ENCODE data around the gene PARP4.
"Not testable (repeated sequence)": the region's sequence is repeated elsewhere in the genome, so short reads cannot be mapped to it uniquely, and the experiment has no call there.

PARP4 gene
- 185 to 305 (median 219) reads per million in 18 experiments for total RNA-seq

- DNase-seq, result peak; percentile 84 to 92
Observed at GRCh38 chr13:24512197-24512907, at the start of gene PARP4. Gene PARP4, minus strand, starts transcription at chr13:24512778. Its CDS starts 9,002 bp downstream, at chr13:24503776.

DNA sequence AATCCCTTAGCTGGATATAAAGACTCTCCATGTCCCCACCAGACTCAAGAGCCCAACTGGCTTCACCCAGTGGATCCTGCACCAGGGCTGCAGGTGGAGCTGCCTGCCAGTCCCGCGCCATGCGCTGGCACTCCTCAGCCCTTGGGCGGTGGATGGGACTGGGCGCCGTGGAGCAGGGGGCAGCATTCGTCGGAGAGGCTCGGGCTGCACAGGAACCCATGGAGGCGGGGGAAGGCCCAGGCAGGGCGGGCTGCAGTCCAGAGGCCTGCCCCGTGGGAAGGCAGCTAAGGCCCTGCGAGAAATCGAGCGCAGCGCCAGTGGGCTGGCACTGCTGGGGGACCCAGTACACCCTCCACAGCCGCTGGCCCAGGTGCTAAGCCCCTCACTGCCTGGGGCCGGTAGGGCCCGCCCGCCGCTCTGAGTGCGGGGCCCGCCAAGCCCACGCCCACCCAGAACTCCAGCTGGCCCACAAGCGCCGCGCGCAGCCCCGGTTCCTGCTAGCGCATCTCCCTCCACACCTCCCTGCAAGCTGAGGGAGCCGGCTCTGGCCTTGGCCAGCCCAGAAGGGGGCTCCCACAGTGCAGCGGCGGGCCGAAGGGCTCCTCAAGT, 48.1 kb upstream of the PARP4 start:
- not testable (repeated sequence) for DNase-seq

DNA sequence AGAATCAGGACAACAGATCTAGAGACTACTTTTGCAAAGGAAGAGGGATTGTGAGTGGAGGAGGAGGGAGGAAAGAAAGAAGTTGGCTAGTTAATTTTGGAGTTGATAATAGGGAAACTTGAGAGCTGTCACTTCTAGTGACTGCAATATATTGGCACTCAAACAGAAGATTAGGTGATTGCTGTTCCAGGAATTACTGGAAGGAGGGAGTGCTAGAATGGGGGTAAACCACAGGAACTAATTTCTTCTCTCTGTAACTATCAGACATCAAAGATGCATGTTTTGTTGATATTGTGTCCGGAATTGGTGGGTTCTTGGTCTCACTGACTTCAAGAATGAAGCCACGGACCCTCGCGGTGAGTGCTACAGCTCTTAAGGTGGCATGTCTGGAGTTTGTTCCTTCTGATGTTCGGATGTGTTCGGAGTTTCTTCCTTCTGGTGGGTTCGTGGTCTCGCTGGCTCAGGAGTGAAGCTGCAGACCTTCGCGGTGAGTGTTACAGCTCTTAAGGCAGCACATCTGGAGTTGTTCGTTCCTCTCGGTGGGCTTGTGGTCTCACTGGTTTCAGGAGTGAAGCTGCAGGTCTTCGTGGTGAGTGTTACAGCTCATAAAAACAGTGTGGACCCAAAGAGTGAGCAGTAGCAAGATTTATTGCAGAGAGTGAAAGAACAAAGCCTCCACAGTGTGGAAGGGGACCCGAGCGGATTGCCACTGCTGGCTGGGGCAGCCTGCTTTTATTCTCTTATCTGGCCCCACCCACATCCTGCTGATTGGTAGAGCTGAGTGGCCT, 47.0 kb upstream of the PARP4 start:
- DNase-seq, result not testable (repeated sequence)

GRCh38 chr13:24557081-24557480, 44.5 kb upstream of the PARP4 start:
- no peak for DNase-seq

DNA sequence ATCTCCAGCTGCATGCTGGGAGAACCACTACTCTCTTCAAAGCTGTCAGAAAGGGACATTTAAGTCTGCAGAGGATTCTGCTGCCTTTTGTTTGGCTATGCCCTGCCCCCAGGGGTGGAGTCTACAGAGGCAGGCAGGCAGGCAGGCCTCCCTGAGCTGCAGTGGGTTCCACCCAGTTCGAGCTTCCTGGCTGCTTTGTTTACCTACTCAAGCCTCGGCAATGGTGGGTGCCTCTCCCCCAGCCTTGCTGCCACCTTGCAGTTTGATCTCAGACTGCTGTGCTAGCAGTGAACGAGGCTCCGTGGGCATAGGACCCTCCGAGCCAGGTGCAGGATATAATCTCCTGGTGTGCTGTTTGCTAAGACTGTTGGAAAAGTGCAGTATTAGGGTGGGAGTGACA, 41.3 kb upstream of the PARP4 start:
- DNase-seq, result not testable (repeated sequence)

DNA sequence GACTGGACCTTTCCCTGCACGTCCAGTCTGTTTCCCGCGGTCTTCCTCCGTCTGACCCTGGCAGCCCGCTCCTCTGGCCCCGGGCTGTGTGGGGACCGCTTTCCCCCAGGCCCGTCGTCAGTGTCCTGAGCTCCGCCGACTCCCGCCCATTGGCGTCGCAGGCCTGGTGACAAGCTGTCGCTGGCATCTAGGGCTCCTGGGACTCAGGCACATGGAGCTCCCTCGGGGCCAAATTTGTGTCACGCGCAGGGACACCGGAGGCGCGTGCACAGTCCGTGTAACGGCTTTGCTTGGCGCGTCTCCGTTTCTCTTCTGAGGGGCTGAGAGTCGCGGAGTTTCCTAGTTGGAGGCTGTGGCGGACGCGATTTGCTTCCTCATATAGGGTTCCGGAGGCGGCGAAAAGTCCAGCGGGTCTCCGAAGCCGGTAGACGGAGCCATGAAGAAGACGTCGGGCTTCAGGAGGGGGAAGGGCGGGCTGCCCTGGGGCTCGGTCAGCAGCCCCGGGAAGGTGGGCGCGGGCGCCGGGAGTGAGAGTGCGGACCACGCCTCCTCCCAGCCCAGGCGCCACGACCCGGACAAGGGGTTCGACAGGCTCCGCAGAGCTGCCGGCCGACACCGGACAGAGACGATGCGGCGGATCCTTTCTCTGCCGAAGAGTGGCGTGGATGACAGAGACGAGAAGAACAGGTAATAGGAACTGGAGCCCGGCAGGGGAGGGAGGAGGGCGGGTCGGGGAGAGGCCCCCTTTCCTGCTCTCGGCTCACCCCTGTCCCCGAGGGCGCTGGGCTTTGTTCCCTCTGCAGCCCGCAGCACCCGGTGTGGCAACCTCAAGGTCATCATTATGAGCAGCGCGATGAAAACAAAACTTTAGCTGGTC, 29.1 kb upstream of the PARP4 start:
- DNase-seq, result peak; percentile 11 to 46

GRCh38 chr13:24541127-24541475, 28.5 kb upstream of the PARP4 start:
- no peak for DNase-seq

DNA sequence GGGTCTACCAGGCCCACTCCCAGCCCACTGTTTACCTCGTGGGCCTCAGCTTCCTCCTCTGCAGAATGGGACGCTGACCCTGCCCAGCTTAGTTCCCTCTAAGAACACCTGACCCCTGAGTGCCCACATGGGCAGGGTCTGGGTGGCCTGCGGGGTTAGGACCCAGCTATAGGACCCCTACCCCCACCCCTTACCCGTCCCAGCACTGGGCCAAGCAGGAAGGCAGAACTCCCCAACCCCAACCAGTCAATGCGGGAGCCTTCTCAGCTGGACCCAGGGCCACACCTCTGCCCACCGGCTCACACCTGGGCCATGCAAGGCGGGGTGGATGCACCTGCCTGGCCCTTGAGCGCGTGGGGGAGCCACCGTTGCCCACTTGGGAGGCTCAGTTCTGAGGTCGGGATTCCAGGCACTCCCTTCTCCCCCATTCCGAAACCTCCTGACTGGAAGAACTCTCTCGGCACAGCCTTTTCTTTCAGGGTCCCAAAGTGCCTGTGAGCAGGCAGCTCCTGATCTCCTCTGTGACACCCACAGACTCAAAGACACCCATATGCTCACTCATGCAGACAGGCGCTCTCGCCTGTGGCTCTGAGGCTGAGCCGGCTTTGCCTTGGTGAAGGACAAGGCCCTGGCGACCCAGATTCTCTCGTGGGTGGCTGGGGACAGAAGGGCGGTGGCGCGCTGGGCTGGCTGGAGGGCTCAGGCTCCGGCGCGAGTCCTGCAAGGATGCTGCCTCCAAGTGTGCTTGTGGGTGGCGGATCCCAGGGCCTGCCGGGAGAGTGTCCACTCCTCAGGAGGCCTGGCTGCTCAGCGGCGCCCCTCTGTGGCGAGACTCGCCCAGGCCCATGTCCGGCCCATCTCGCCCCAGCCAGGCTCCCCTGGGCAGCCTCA, 27.9 kb upstream of the PARP4 start:
- DNase-seq, result no peak

DNA sequence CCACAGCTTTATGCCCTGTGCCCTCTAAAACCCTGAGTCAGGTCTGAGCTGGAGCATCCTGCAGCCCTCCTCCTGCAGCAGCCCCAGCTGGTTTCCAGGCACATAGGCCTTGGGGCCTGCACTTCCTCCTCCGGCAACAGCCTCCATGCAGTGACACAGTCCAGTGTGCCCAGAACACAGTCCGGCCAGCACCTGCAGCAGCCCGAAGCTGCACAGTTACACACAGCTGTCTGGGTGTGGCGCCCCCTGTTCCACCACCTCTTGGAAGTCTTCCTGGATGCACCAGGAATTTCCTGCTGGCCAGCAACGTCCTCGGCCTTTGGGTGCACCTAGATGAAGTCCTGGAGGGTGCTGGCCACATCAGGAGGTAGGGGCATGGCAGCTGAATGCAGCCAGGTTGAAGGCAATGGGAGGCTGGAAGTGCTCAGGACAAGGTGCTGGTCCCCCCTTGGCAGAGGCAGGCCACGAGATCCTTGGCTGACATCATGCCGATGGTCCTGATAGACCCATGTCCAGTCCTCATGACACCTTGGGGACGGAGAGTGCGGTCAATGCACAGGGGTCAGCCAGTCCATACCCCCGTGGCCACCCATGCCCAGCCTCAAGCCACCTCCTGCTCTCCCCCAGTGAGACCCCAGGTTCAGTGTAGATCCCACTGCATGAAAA, 27.1 kb upstream of the PARP4 start:
- DNase-seq, result no peak

DNA sequence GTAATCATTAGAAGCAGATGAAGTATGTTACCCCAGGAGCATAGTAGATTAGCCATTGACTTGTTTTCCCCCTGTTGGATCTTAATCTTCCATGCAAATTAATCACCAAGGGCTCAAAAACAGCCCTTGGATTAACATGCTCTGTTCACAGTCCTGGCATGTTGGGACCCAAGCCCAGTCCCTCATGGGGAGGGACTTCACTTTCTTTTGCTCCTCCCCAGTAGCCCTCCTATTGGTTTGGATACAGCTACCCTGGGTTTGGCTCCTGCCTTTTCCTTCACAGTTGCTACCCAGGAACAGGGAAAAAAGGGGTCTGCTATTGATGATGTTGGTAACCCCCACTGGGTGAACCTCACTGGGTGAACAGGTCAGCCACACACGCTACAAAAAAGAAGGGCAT, 16.9 kb upstream of the PARP4 start:
- no peak for DNase-seq

GRCh38 chr13:24528816-24529398, 16.3 kb upstream of the PARP4 start:
- DNase-seq, result no peak

DNA sequence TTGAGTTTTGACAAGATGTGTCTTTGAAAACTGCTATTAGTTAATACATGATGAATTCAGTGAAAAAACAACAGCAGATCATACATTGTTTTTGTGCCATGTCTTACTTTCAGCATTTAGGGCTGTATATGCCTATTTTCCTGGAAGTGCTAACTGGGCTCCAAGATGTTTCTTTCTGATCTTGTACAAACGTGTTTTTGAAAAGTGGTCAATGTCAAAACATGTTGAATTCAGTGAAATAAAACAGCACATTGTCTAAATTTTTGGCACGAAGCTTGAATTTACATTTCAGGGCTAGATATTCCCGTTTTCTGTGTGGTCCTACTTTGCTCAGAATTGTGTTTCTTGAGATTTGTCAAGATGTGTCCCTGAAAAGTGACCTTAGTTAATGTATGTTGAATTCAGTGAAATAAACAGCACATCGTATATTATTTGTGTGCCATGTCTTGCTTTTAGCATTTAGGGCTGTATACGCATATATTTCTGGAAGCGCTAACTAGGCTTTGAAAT, 14.7 kb upstream of the PARP4 start:
- no peak for DNase-seq

- DNase-seq, result no peak
Observed at GRCh38 chr13:24520733-24521132, 8.2 kb upstream of the PARP4 start.

GRCh38 chr13:24516919-24517318, 4.3 kb upstream of the PARP4 start:
- no peak for DNase-seq

DNA sequence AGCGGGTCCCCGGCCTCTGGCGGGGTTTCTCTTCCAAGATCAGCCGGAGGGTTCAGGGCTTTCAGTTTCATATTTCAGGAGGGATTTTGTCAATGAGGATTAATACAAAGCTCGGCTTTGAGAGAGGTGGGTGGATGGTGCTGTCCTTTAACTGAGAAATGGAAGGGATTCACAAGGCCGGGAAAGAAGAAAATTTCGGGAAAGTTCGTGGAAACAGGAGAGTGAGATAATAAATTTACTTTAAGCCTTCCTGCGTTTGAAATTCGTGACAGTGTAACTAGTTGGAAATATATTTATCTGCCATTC, 283 bp upstream of the PARP4 start:
- no peak for DNase-seq

- peak; percentile 64 to 74 for DNase-seq
Observed at GRCh38 chr13:24511816-24512196, 772 bp downstream of the PARP4 start.

DNA sequence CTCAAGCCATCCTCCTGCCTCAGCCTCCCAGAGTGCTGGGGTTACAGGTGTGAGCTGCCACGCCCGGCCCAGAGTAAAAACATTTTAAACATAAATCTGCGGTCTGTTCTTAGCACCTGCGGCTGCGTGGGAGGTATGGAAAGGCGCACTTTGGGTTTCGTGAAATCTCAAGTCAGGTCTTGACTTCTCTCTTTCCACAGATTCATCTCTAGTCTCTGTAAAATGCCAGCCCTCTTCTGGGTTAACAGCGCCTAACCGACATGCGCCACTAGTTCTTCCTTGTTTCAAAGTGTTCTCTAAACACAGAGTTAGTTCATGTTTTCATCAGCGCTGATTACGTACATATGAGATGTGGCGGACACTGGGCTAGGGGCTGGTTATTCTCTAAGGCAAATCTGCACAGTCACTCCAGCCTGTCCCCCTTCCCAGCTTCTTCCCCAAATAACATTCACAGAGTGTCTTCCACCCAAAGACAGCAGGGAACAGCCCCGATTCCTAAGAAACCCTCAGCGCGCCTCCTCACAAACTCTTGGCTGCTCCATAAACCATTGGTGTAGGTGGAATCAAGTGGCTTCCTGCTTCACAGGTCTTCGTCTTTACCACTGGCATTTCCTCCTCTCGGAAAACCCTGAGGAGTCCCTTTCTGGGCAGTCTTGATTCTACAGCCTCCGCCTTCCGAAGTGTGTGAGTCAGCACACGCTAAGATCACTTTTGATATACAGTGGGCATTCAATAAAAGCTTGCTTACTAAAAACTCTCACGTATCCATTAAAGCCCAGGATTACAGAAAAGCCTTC, 1.4 kb downstream of the PARP4 start:
- DNase-seq, result peak; percentile 76 to 81

- no peak for DNase-seq
Observed at GRCh38 chr13:24506698-24507335, 5.8 kb downstream of the PARP4 start.

- DNase-seq, result not testable (repeated sequence)
Observed at GRCh38 chr13:24506283-24506682, 6.3 kb downstream of the PARP4 start.
